Endodermal cell (in vitro differentiated cells): ENCODE data around the gene FANCB. TPM values are rescaled to one million over a fixed set of nuclear protein-coding genes. Genes with fewer than 3 reads are reported as not detected.

ENCODE experiments used
- DNase-seq: peaks from one replicate; pipeline ENCODE4 v3.0.0-alpha.2; 2017
- H3K27ac ChIP-seq: 2 replicates; pipeline ENCODE4 v1.5.1; 2013; ENCODE audit warnings: mild to moderate bottlenecking, low read depth, low read length, moderate library complexity
- H3K27me3 ChIP-seq: 2 replicates; pipeline ENCODE4 v1.6.1; 2013; ENCODE audit warnings: mild to moderate bottlenecking, low read length, moderate library complexity; ENCODE audit not compliant: insufficient read depth, control insufficient read depth, poor library complexity, severe bottlenecking
- H3K36me3 ChIP-seq: 2 replicates; pipeline ENCODE4 v1.7.0; 2013; ENCODE audit warnings: mild to moderate bottlenecking, low read length, moderate library complexity; ENCODE audit not compliant: control insufficient read depth, insufficient read depth
- H3K4me1 ChIP-seq: one replicate; pipeline ENCODE4 v1.7.0; 2013; ENCODE audit warnings: low read length; ENCODE audit not compliant: control insufficient read depth, insufficient read depth
- H3K4me3 ChIP-seq: 2 replicates; pipeline ENCODE4 v1.5.1; 2013; ENCODE audit warnings: mild to moderate bottlenecking, low read length, moderate library complexity
- H3K9ac ChIP-seq: 2 replicates; pipeline ENCODE4 v1.6.1; 2013; ENCODE audit warnings: mild to moderate bottlenecking, low read length, moderate library complexity; ENCODE audit not compliant: poor library complexity, severe bottlenecking; ENCODE audit errors: extremely low read depth
- H3K9me3 ChIP-seq: 2 replicates; pipeline ENCODE4 v1.6.1; 2013; ENCODE audit warnings: mild to moderate bottlenecking, low read length, moderate library complexity; ENCODE audit not compliant: control insufficient read depth
- H3K27ac Mint-ChIP-seq: 2 replicates; pipeline ENCODE4 v1.8.0; 2020; ENCODE audit warnings: mixed read lengths
- H3K27me3 Mint-ChIP-seq: 2 replicates; pipeline ENCODE4 v1.8.0; 2021; ENCODE audit warnings: mild to moderate bottlenecking, mixed read lengths; ENCODE audit not compliant: insufficient read depth
- H3K36me3 Mint-ChIP-seq: 2 replicates; pipeline ENCODE4 v1.8.0; 2020; ENCODE audit warnings: low read depth, mixed read lengths
- H3K4me1 Mint-ChIP-seq: 2 replicates; pipeline ENCODE4 v1.8.0; 2020; ENCODE audit warnings: mixed read lengths
- H3K4me3 Mint-ChIP-seq: 2 replicates; pipeline ENCODE4 v1.8.0; 2020; ENCODE audit warnings: mild to moderate bottlenecking, moderate library complexity, mixed read lengths
- H3K9me3 Mint-ChIP-seq: 2 replicates; pipeline ENCODE4 v1.8.0; 2020; ENCODE audit warnings: mild to moderate bottlenecking, mixed read lengths
- WGBS, 2 experiments: methylation state at CpG; one replicate each; pipeline versions ENCODE4 v1.1.5 to v1.1.7; 2013; ENCODE audit warnings: missing lambda C conversion rate in 2 of 2, mixed read lengths in 1 of 2; ENCODE audit not compliant: insufficient coverage in 1 of 2, insufficient read length in 1 of 2; 5-methylcytosine and 5-hydroxymethylcytosine counted together
- total RNA-seq, 2 donors: library from RNA; stranded (reverse); fragmentation: NEBNext Ultra II Directional in 1 of 2; extraction: Animal tissue kit (Norgen Biotek cat#: 25700) in 1 of 2; gene quantifications; 2 replicates in 1 of 2; 3 replicates in 1 of 2; pipeline ENCODE4 v1.2.1, GENCODE V29; 2021
- TF ChIP-seq, protein P1 (sequence below): fragments of 200-600 bp; sonication (generic); conservative IDR thresholded peaks from 2 replicates; pipeline ENCODE4 v1.5.0; 2021; ENCODE audit warnings: antibody characterized with exemption, mild to moderate bottlenecking

The FANCB gene
- total RNA-seq, 2 donors from 2014 or later: 12.8 to 15.2 TPM

DNA sequence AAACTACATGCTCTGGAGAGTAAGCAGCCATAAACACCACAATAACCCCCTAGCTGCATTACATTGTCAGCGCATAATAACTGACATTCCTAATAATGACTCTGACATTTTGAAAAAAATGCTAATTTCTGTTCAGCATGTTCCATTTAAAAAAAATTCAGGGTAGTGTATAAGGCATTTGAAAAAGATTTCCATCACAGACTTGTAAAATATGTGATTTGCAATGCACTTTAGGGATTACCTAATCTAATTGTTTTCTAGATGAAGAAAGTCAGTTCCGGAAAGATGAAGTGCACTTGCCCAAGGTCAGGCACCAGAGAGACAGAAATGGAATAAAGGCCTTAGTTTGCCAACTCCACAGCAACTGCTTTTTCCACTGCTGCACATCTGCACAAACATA is 55.3 kb downstream of the FANCB start:
- no peaks in the 10 kb centered on the region for H3K9me3 ChIP-seq
- no peak overlapping the region for H3K27ac ChIP-seq
- WGBS, 2 experiments: 94% methylated on average over 1 of the region's 2 CpGs; no CpG with 5 or more reads in 1 of the 2 experiments
- Mint-ChIP-seq H3K27me3 (no peaks in the 10 kb centered on the region), H3K27ac (no peak overlapping the region), H3K9me3 (peaks cover 37% of the 10 kb centered on the region), H3K4me3 (no peak overlapping the region), H3K4me1 (no peaks in the 10 kb centered on the region), H3K36me3 (no peaks in the 10 kb centered on the region)
- H3K4me1 ChIP-seq: no peaks in the 10 kb centered on the region
- no peak overlapping the region for H3K9ac ChIP-seq
- H3K4me3 ChIP-seq: no peak overlapping the region
- H3K27me3 ChIP-seq: no peaks in the 10 kb centered on the region
- DNase-seq: no peak
- TF ChIP-seq, protein P1, sequence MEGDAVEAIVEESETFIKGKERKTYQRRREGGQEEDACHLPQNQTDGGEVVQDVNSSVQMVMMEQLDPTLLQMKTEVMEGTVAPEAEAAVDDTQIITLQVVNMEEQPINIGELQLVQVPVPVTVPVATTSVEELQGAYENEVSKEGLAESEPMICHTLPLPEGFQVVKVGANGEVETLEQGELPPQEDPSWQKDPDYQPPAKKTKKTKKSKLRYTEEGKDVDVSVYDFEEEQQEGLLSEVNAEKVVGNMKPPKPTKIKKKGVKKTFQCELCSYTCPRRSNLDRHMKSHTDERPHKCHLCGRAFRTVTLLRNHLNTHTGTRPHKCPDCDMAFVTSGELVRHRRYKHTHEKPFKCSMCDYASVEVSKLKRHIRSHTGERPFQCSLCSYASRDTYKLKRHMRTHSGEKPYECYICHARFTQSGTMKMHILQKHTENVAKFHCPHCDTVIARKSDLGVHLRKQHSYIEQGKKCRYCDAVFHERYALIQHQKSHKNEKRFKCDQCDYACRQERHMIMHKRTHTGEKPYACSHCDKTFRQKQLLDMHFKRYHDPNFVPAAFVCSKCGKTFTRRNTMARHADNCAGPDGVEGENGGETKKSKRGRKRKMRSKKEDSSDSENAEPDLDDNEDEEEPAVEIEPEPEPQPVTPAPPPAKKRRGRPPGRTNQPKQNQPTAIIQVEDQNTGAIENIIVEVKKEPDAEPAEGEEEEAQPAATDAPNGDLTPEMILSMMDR: no peak
- H3K36me3 ChIP-seq: no peaks in the 10 kb centered on the region

DNA sequence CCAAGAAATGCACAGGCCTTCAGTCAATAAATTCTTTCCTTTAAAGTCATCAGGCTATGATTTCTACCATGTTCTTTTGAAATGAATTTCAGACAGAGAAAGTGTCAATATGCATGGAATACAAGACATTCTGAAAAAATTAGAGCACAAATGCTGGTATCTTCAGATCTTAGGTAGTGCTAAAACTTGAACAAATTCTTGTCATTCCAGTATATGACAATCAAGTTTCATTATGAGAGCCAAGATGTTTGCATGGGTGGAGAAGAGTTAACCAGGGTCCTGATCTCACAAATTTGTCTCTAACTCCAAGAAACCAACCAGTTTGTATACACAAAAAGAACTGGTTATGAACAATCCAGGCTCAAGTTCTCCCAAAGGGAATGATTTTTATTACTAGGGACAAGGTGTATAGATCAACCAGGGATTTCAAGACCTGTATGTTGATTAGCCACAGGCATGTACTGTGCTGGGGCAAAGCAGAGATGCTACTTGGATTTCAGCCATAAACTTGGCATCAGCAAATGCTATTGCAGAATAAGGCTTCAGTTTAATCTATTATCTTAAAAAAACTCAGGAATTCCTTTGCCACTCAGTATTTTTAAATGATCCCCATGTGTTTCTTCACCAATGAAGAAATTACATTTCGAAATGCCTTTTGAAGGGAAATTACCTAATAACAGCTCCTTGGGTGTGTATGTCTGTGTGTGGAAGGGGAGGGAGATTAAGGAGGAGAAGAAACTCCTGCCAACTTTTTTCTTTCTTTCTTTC is 69.7 kb downstream of the FANCB start:
- Histone ChIP-seq H3K27me3 (no peaks in the 10 kb centered on the region), H3K27ac (no peak overlapping the region), H3K9ac (no peak overlapping the region), H3K9me3 (no peaks in the 10 kb centered on the region), H3K36me3 (no peaks in the 10 kb centered on the region), H3K4me3 (no peak overlapping the region), H3K4me1 (no peaks in the 10 kb centered on the region)
- Mint-ChIP-seq H3K27me3 (no peaks in the 10 kb centered on the region), H3K36me3 (no peaks in the 10 kb centered on the region), H3K9me3 (peaks cover 63% of the 10 kb centered on the region), H3K27ac (no peak overlapping the region), H3K4me1 (no peaks in the 10 kb centered on the region), H3K4me3 (no peak overlapping the region)
- no peak for DNase-seq
- WGBS, 2 experiments: no CpG with 5 or more reads among the region's 1 CpG
- TF ChIP-seq, protein P1: no peak

- no peaks in the 10 kb centered on the region for H3K27me3 Mint-ChIP-seq
- TF ChIP-seq, protein P1: no peak
Measured at GRCh38 chrX:14801136-14801535, 71.7 kb downstream of the FANCB start.

More at GRCh38 chrX:14801136-14801535, 71.7 kb downstream of the FANCB start:
- no peak overlapping the region for H3K4me3 Mint-ChIP-seq
- H3K36me3 ChIP-seq: no peaks in the 10 kb centered on the region
- H3K27me3 ChIP-seq: no peaks in the 10 kb centered on the region
- H3K4me1 ChIP-seq: no peaks in the 10 kb centered on the region
- H3K27ac Mint-ChIP-seq: no peak overlapping the region
- no peak overlapping the region for H3K9ac ChIP-seq
- no peaks in the 10 kb centered on the region for H3K9me3 ChIP-seq
- no peak overlapping the region for H3K4me3 ChIP-seq
- H3K4me1 Mint-ChIP-seq: no peaks in the 10 kb centered on the region
- peaks cover 63% of the 10 kb centered on the region for H3K9me3 Mint-ChIP-seq
- H3K27ac ChIP-seq: no peak overlapping the region
- no peak for DNase-seq
- WGBS, 2 experiments: 88% methylated on average over 1 of the region's 2 CpGs
- H3K36me3 Mint-ChIP-seq: no peaks in the 10 kb centered on the region
